Panc1 (cell line): ENCODE results near the gene HOXC4. TPM values are rescaled to one million over a fixed set of nuclear protein-coding genes. Genes with fewer than 3 reads are reported as not detected.

Experiments
- ATAC-seq: fragments of 200-7000 bp; cut with Tn5 transposase; 2 replicates; pipeline ENCODE4 v1.9.1; 2020; ENCODE audit warnings: mild to moderate bottlenecking, moderate library complexity
- BruUV-seq: library from RNA; stranded (reverse); fragments of 400-500 nt; replicated peaks from 2 replicates; lab custom pipeline; 2021; lab: Mats Ljungman, UMichigan
- CTCF ChIA-PET: fragments of 300-600 bp; sonication (Branson Sonifier 250); formaldehyde crosslinking; loops from one replicate; lab custom pipeline; 2022; ENCODE audit warnings: antibody characterized with exemption; lab: Charles Lee
- POLR2A ChIA-PET: fragments of 300-600 bp; sonication (Branson Sonifier 250); formaldehyde crosslinking; loops from one replicate; lab custom pipeline; 2022; ENCODE audit warnings: antibody characterized with exemption; lab: Charles Lee
- DNase-seq: peaks from one replicate; pipeline ENCODE4 v3.0.0-alpha.2; 2010; ENCODE audit warnings: low read depth, low spot score
- H3K27ac ChIP-seq: 2 replicates; pipeline ENCODE4 v1.5.1; 2011; ENCODE audit warnings: mild to moderate bottlenecking, low read length, inconsistent platforms
- H3K27me3 ChIP-seq: fragments of 200-500 bp; sonication (Bioruptor generic); 2 replicates; pipeline ENCODE4 v1.6.0; 2014; ENCODE audit warnings: low read length, inconsistent platforms; ENCODE audit not compliant: control insufficient read depth, insufficient read depth
- H3K36me3 ChIP-seq: fragments of 200-500 bp; sonication (Bioruptor generic); 2 replicates; pipeline ENCODE4 v1.5.1; 2014; ENCODE audit warnings: inconsistent platforms, mild to moderate bottlenecking, low read length, moderate library complexity; ENCODE audit not compliant: control insufficient read depth, insufficient read depth
- H3K4me1 ChIP-seq: 2 replicates; pipeline ENCODE4 v1.5.1; 2011; ENCODE audit warnings: inconsistent platforms, mild to moderate bottlenecking, low read length, moderate library complexity; ENCODE audit not compliant: control insufficient read depth, insufficient read depth
- H3K4me3 ChIP-seq, 2 experiments: 2 replicates each; pipeline ENCODE4 v1.5.1; 2011 to 2012; ENCODE audit warnings: low read depth in 2 of 2, low read length in 2 of 2, mild to moderate bottlenecking in 2 of 2, inconsistent platforms in 1 of 2, moderate library complexity in 1 of 2
- H3K9me3 ChIP-seq: fragments of 200-500 bp; sonication (Bioruptor generic); 2 replicates; pipeline ENCODE4 v1.5.1; 2014; ENCODE audit warnings: low read depth, mild to moderate bottlenecking, inconsistent platforms, low read length, moderate library complexity; ENCODE audit not compliant: control insufficient read depth, insufficient read depth
- CTCF ChIP-seq: fragments of 450-650 bp; IDR thresholded peaks from 2 replicates; pipeline ENCODE4 v1.5.1; 2017; ENCODE audit warnings: mild to moderate bottlenecking
- POLR2AphosphoS5 ChIP-seq: IDR thresholded peaks from 2 replicates; pipeline ENCODE4 v1.6.1; 2012; ENCODE audit warnings: mild to moderate bottlenecking, low read depth, low read length, moderate library complexity
- REST ChIP-seq, 2 experiments: IDR thresholded peaks; 2 replicates each; pipeline ENCODE4 v1.6.1; 2011 to 2012; ENCODE audit warnings: low read depth in 2 of 2, control low read depth in 1 of 2, low read length in 1 of 2, mild to moderate bottlenecking in 1 of 2, moderate library complexity in 1 of 2; ENCODE audit not compliant: insufficient read depth in 1 of 2
- SIN3A ChIP-seq: IDR thresholded peaks from 2 replicates; pipeline ENCODE4 v1.6.1; 2012; ENCODE audit warnings: low read depth, mild to moderate bottlenecking, low read length, moderate library complexity, borderline replicate concordance; ENCODE audit not compliant: insufficient read depth
- TCF7L2 ChIP-seq: IDR thresholded peaks from 2 replicates; pipeline ENCODE4 v1.6.1; 2011; ENCODE audit warnings: mild to moderate bottlenecking, low read depth, low read length, inconsistent platforms
- in situ Hi-C: cut with HindIII; loops from 2 replicates; pipeline ENCODE4 v1.10.0; 2016; ENCODE audit warnings: low sequenced_read_pairs, low pct_unique_long_range_greater_than_20kb
- intact Hi-C: fragments of 100-400 bp; cut with micrococcal nuclease; formaldehyde crosslinking; loops from one replicate; pipeline ENCODE4 v1.10.0; 2022; ENCODE audit not compliant: unreplicated experiment
- total RNA-seq: library from RNA; stranded (reverse); gene quantifications from one replicate; pipeline ENCODE4 v1.2.1, GENCODE V29; 2021; ENCODE audit not compliant: unreplicated experiment

The HOXC4 gene
- total RNA-seq, 1 experiment from 2014 or later = 22.7 TPM

- in situ Hi-C loops = no loop called here
Measured at GRCh38 chr12:54016051-54016450, 37.6 kb upstream of the HOXC4 start.

GRCh38 chr12:54016478-54016964 lies 37.1 kb upstream of the HOXC4 start:
- in situ Hi-C loops (no loop called here), intact Hi-C loops (no loop called here)
- ChIA-PET CTCF (interaction anchor here (0.6 to 0.7 kb wide), 2 partner anchors 16 to 174 kb away, joined by 4 to 9 read pairs; no protein-coding TSS in a partner anchor), POLR2A (interaction anchor here (0.6 to 1.5 kb wide), 5 partner anchors 9 to 883 kb away, joined by 4 to 14 read pairs (median 5); no protein-coding TSS in a partner anchor)
- DNase-seq (no peak), ATAC-seq (peak; percentile 7; the same call in 1 of the 2 replicates)
- Histone ChIP-seq H3K4me3 (peak overlapping the region; percentile 72 to 91), H3K36me3 (peaks cover 2% of the 10 kb centered on the region; the same call in 1 of the 2 replicates), H3K9me3 (no peaks in the 10 kb centered on the region), H3K4me1 (peaks cover 59% of the 10 kb centered on the region), H3K27ac (peak overlapping the region; percentile 94), H3K27me3 (no peaks in the 10 kb centered on the region)
- BruUV-seq = no TSS peak
- TF ChIP-seq CTCF = no peak
- peak; percentile 81 for TF ChIP-seq POLR2AphosphoS5
- peak; percentile 66 for TF ChIP-seq TCF7L2
- TF ChIP-seq REST (IDR thresholded peaks at IDR 0.05; ENCODE audit: insufficient read depth in 1 of 2, low read depth in 2 of 2, low read length in 1 of 2) = no peak
- TF ChIP-seq SIN3A = no peak

More at GRCh38 chr12:54016051-54016450, 37.6 kb upstream of the HOXC4 start:
- CTCF ChIA-PET = no interaction called here
- TF ChIP-seq CTCF (no peak), POLR2AphosphoS5 (no peak; the same call in 1 of the 2 replicates), TCF7L2 (no peak), SIN3A (no peak)
- Histone ChIP-seq H3K4me1 (peaks cover 58% of the 10 kb centered on the region), H3K27me3 (no peaks in the 10 kb centered on the region), H3K4me3 (peak overlapping the region; percentile 72 to 91), H3K36me3 (peaks cover 2% of the 10 kb centered on the region; the same call in 1 of the 2 replicates), H3K27ac (peak overlapping the region; percentile 92), H3K9me3 (no peaks in the 10 kb centered on the region)
- intact Hi-C loops = no loop called here
- BruUV-seq = no TSS peak
- DNase-seq = no peak
- POLR2A ChIA-PET = interaction anchor here (0.6 to 0.7 kb wide), 3 partner anchors 43 to 283 kb away, joined by 5 to 14 read pairs (median 6); no protein-coding TSS in a partner anchor
- ATAC-seq = no peak
